ENCODE results near the gene GOSR2.

- no peak for TF ChIP-seq CTCF (IDR thresholded peaks at IDR 0.05)
- no peak for TF ChIP-seq POLR2A (IDR thresholded peaks at IDR 0.05; ENCODE audit: low read depth)
- no peak for TF ChIP-seq POLR2AphosphoS5 (IDR thresholded peaks at IDR 0.05)
- TF ChIP-seq EP300 (IDR thresholded peaks at IDR 0.05), result no peak
Measured at GRCh38 chr17:46944931-46945330, 22.0 kb downstream of the GOSR2 start.
